GM06990 (cell line): Measurements from ENCODE around the gene SLC9A9.

Experiments
- DNase-seq: peaks from one replicate; pipeline ENCODE4 v3.0.0-alpha.2; 2011; ENCODE audit not compliant: insufficient read length; ENCODE audit errors: extremely low read depth
- H3K27me3 ChIP-seq: replicated peaks from 2 replicates; pipeline ENCODE4 v1.6.0; 2011; ENCODE audit warnings: low read length; ENCODE audit not compliant: control insufficient read depth, insufficient read depth
- H3K36me3 ChIP-seq: 2 replicates; pipeline ENCODE4 v1.5.1; 2011; ENCODE audit warnings: low read length; ENCODE audit not compliant: control insufficient read depth, insufficient read depth
- H3K4me3 ChIP-seq: replicated peaks from 2 replicates; pipeline ENCODE4 v1.5.1; 2011; ENCODE audit warnings: low read depth, mild to moderate bottlenecking, control low read depth, low read length
- TF ChIP-seq, protein P1 (sequence below): IDR thresholded peaks from 2 replicates; pipeline ENCODE4 v1.5.1; 2011; ENCODE audit warnings: low read length, control low read depth, mild to moderate bottlenecking, inconsistent platforms; ENCODE audit not compliant: insufficient read depth, poor library complexity, severe bottlenecking

Gene SLC9A9

DNA sequence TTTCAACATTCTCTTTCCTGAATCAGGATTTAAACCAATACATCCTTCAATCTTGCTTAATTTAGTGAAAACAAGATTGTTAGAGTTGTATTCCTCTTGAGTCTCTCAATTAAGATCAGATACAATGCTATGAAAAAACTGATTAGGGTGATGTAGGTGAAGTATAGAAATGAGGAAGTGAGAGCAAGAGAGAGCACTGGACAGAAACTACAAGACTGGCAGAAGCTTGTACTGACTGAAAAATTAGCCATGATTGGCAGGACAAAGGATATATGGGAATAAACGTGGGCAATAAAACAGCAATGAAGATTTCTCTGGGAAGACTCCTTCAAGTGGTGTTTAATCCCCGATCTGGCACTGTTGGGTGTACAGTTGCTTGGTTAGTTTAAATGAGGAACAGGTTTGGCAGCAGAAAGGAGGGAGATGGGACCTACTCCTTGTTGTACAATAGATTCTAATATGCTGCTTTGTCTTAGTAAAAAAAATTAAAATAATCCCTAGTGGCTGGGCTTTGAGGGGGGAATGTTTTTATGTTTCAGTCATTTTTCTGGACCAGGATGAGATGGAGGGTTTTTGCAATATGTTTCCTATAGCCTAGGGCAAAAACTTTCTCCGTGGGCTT lies 252.7 kb downstream of the SLC9A9 start:
- Histone ChIP-seq H3K27me3 (no peaks in the 10 kb centered on the region), H3K4me3 (no peak overlapping the region), H3K36me3 (no peaks in the 10 kb centered on the region)
- peak; percentile 40 for DNase-seq
- TF ChIP-seq, protein P1, sequence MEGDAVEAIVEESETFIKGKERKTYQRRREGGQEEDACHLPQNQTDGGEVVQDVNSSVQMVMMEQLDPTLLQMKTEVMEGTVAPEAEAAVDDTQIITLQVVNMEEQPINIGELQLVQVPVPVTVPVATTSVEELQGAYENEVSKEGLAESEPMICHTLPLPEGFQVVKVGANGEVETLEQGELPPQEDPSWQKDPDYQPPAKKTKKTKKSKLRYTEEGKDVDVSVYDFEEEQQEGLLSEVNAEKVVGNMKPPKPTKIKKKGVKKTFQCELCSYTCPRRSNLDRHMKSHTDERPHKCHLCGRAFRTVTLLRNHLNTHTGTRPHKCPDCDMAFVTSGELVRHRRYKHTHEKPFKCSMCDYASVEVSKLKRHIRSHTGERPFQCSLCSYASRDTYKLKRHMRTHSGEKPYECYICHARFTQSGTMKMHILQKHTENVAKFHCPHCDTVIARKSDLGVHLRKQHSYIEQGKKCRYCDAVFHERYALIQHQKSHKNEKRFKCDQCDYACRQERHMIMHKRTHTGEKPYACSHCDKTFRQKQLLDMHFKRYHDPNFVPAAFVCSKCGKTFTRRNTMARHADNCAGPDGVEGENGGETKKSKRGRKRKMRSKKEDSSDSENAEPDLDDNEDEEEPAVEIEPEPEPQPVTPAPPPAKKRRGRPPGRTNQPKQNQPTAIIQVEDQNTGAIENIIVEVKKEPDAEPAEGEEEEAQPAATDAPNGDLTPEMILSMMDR, result no peak

DNA sequence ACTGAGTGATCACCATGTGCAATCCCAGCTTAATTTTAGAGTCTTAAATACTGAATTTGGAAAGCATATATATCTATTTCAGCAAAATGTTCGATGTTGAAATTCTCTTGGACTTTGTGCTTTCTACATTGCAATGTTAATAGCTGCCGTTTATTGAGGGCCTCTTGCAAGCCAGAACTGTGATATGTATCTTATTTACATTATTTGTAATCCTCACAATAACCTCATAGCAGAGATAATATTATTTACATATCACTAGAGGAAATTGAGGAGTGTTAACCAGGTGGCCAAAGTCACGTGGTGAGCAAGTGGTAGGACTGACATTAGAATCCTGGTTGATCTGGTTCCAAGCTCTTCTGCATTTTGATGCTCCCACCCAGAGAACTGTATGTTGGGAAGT lies 254.1 kb downstream of the SLC9A9 start:
- no peak for DNase-seq
- Histone ChIP-seq H3K27me3 (no peaks in the 10 kb centered on the region), H3K4me3 (no peak overlapping the region), H3K36me3 (no peaks in the 10 kb centered on the region)
- TF ChIP-seq, protein P1, result no peak

DNA sequence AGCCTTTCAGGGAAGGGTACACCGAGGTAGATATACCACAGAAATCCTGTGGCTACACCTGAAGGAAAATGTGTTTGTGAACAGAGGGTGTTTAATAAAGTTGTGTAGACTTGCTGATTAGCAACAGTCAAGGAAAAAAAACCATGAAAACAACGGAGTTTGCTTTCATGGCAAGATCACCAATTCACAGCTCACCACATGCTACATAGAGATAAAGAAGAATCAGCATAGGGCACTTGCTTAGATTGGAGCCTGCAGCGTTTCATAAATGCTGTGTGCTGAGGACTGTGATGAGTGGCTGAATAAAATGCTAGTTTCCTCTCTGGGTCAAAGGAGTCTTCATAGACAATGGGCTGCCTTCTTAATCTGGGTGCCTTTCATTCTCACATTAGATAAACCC lies 257.6 kb downstream of the SLC9A9 start:
- no peaks in the 10 kb centered on the region for H3K36me3 ChIP-seq
- TF ChIP-seq, protein P1, result no peak
- DNase-seq, result no peak
- H3K27me3 ChIP-seq, result no peaks in the 10 kb centered on the region
- no peak overlapping the region for H3K4me3 ChIP-seq

DNA sequence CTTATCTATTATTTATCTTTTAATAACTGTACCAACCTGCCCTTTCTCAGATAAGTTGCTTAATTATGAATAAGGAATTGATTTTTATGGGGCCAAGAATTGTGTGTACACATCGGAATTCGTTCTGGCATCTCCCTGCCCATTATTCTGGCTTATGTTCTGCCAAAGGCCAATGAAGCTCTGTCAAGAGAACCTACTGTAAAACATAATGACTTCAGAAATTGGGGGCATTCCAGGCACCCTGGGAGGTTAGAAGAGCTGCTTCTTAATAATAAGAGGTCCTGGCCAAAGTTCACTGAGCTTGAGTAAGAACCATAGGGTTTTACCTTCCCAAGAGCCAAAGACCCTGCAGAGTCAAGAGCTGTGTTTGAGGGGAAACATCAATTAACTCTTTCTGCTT lies 261.7 kb downstream of the SLC9A9 start:
- Histone ChIP-seq H3K27me3 (no peaks in the 10 kb centered on the region), H3K36me3 (no peaks in the 10 kb centered on the region), H3K4me3 (no peak overlapping the region)
- TF ChIP-seq, protein P1, result no peak
- DNase-seq, result no peak

DNA sequence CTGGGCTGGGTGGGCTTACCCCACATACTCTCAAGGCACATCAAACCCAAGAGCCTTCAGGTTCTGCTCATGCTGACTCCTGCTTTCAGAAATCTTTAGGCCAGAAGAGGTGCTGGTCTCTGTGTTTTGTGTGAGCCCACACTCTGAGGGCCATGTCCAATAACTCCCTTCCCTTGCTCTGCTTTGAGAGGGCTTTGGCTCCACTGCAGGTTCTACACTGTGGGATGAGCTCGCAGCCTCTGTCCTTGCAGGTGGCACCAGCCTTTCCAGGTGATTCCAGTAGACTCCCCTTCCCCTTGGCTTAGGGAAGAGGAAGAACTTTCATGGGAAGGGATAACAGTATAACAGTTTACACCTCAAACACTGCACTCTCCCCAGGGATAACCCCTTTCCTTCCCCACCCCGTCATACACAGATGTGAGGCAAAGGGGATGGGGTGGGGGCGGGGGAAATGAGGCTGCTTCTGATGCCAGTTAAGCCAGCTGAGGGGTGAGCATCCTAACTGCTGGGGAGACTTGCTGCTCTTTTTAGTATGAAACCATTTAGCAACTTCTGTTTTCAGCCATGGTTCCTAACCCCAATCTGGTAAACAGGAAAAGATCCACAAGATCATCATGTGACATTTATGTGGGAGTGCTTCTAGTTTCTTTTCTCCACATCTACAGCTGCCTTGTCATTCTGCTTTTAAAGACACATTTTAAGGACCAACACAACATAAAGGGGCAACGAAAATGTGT lies 262.4 kb downstream of the SLC9A9 start:
- DNase-seq, result no peak

More for the DNA sequence above, 262.4 kb downstream of the SLC9A9 start:
- TF ChIP-seq, protein P1, result no peak
- H3K4me3 ChIP-seq, result no peak overlapping the region
- no peaks in the 10 kb centered on the region for H3K27me3 ChIP-seq
- H3K36me3 ChIP-seq, result no peaks in the 10 kb centered on the region
